HepG2 (cell line): ENCODE results near the gene EBPL. TPM values are rescaled to one million over a fixed set of nuclear protein-coding genes. Genes with fewer than 3 reads are reported as not detected.

Experiments used
- AGO2 ChIP-seq: fragments of 200-400 bp; formaldehyde crosslinking; optimal IDR thresholded peaks from 2 replicates; pipeline ENCODE3; 2017; ENCODE audit warnings: mild to moderate bottlenecking, low read depth, low read length, moderate library complexity
- FOXM1 ChIP-seq: sonication (generic); formaldehyde crosslinking; IDR thresholded peaks from 2 replicates; pipeline ENCODE4 v1.5.0; 2020; ENCODE audit warnings: missing genetic modification reagents
- KLF15 ChIP-seq: sonication (generic); formaldehyde crosslinking; IDR thresholded peaks from 2 replicates; pipeline ENCODE4 v1.8.1; 2023; ENCODE audit warnings: borderline replicate concordance, mild to moderate bottlenecking, inconsistent platforms, missing genetic modification reagents, mixed read lengths
- NFAT5 ChIP-seq: sonication (generic); formaldehyde crosslinking; IDR thresholded peaks from 2 replicates; pipeline ENCODE4 v1.4.0; 2020; ENCODE audit warnings: missing genetic modification reagents
- ONECUT2 ChIP-seq: sonication (generic); formaldehyde crosslinking; IDR thresholded peaks from 2 replicates; pipeline ENCODE4 v1.4.0; 2020; ENCODE audit warnings: missing genetic modification reagents
- STAT5B ChIP-seq: sonication (generic); formaldehyde crosslinking; IDR thresholded peaks from 2 replicates; pipeline ENCODE4 v1.4.0; 2020; ENCODE audit warnings: missing genetic modification reagents
- TCF7 ChIP-seq: sonication (generic); IDR thresholded peaks from 2 replicates; pipeline ENCODE4 v1.6.1; 2016; ENCODE audit warnings: antibody characterized with exemption, low read depth
- ZBTB26 ChIP-seq: IDR thresholded peaks from 2 replicates; pipeline ENCODE4 v1.6.1; 2016; ENCODE audit warnings: missing compliant biosample characterization, missing genetic modification reagents, borderline replicate concordance
- ZBTB37 ChIP-seq: sonication (generic); formaldehyde crosslinking; IDR thresholded peaks from 2 replicates; pipeline ENCODE4 v1.4.0; 2020; ENCODE audit warnings: mild to moderate bottlenecking, missing genetic modification reagents
- ZNF350 ChIP-seq: sonication (generic); formaldehyde crosslinking; IDR thresholded peaks from 2 replicates; pipeline ENCODE4 v1.4.0; 2020; ENCODE audit warnings: mild to moderate bottlenecking, low read depth, missing genetic modification reagents, borderline replicate concordance
- ZNF503 ChIP-seq: sonication (generic); formaldehyde crosslinking; IDR thresholded peaks from 2 replicates; pipeline ENCODE4 v1.4.0; 2020; ENCODE audit warnings: missing genetic modification reagents
- ZNF788 ChIP-seq: sonication (generic); formaldehyde crosslinking; IDR thresholded peaks from 2 replicates; pipeline ENCODE4 v1.5.0; 2020; ENCODE audit warnings: mild to moderate bottlenecking, missing genetic modification reagents, borderline replicate concordance
- ZNF850 ChIP-seq: sonication (generic); formaldehyde crosslinking; conservative IDR thresholded peaks from 2 replicates; pipeline ENCODE4 v1.9.0; 2021; ENCODE audit warnings: mild to moderate bottlenecking, missing genetic modification reagents
- ZSCAN22 ChIP-seq: sonication (generic); formaldehyde crosslinking; IDR thresholded peaks from 2 replicates; pipeline ENCODE4 v1.4.0; 2020; ENCODE audit warnings: mild to moderate bottlenecking, missing genetic modification reagents
- polyA plus RNA-seq, 8 experiments: library from polyadenylated mRNA; depleted of rRNA in 3 of 8; stranded (reverse) in 7 of 8; unstranded in 1 of 8; fragments of >200 nt; fragmentation: Illumina TruSeq in 4 of 8; extraction: Trizol in 4 of 8; gene quantifications; 2 replicates each; pipeline versions ENCODE4 v1.2.1 to v1.2.3, GENCODE V29; 2011 to 2016; ENCODE audit warnings: low read depth in 4 of 8, missing spikeins in 1 of 8, mixed read lengths in 1 of 8; ENCODE audit not compliant: insufficient read depth in 1 of 8
- total RNA-seq, 5 experiments: library from RNA; depleted of rRNA; stranded (reverse); fragments of >200 nt; fragmentation: Illumina TruSeq; extraction: Trizol; gene quantifications; 2 replicates each; pipeline ENCODE4 v1.2.3, GENCODE V29; 2016; ENCODE audit warnings: low read depth in 1 of 5
- TF ChIP-seq, protein P1 (sequence below): sonication (generic); formaldehyde crosslinking; IDR thresholded peaks from 2 replicates; pipeline ENCODE4 v1.4.0; 2020; ENCODE audit warnings: mild to moderate bottlenecking, missing genetic modification reagents

Gene EBPL
- total and polyA plus RNA-seq, 2 of the 13 experiments (the other 11 are each of a cell fraction or from before 2014, with no cell fraction given): 96.5 to 152 TPM

GRCh38 chr13:49690995-49691784 is at the start of gene EBPL (continued):
- TF ChIP-seq, protein P1, sequence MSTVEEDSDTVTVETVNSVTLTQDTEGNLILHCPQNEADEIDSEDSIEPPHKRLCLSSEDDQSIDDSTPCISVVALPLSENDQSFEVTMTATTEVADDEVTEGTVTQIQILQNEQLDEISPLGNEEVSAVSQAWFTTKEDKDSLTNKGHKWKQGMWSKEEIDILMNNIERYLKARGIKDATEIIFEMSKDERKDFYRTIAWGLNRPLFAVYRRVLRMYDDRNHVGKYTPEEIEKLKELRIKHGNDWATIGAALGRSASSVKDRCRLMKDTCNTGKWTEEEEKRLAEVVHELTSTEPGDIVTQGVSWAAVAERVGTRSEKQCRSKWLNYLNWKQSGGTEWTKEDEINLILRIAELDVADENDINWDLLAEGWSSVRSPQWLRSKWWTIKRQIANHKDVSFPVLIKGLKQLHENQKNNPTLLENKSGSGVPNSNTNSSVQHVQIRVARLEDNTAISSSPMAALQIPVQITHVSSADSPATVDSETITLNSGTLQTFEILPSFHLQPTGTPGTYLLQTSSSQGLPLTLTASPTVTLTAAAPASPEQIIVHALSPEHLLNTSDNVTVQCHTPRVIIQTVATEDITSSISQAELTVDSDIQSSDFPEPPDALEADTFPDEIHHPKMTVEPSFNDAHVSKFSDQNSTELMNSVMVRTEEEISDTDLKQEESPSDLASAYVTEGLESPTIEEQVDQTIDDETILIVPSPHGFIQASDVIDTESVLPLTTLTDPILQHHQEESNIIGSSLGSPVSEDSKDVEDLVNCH (CRISPR knock-in tag): no peak
- TF ChIP-seq ZNF350 (no peak; the same call in 1 of the 2 replicates), AGO2 (peak; percentile 72), ZBTB37 (CRISPR knock-in tag) (peak; percentile 82), ZSCAN22 (CRISPR knock-in tag) (no peak), NFAT5 (CRISPR knock-in tag) (peak; percentile 82), ZNF788 (CRISPR knock-in tag) (peak; percentile 81), ONECUT2 (CRISPR knock-in tag) (peak; percentile 31; the same call in 1 of the 2 replicates), ZBTB26 (CRISPR knock-in tag) (no peak), KLF15 (peak; percentile 81), ZNF850 (no peak), FOXM1 (CRISPR knock-in tag) (no peak), ZNF503 (CRISPR knock-in tag) (no peak), TCF7 (no peak), STAT5B (CRISPR knock-in tag) (0 out of 2 replicates have a peak, but pooled peaks have one; percentile 12)
